HG03469 (cell line): ENCODE measurements around the gene LNX2.

Experiments used
- ATAC-seq: cut with Tn5 transposase; IDR thresholded peaks from one replicate; pipeline ENCODE4 v1.9.1; 2021; ENCODE audit warnings: mild to moderate bottlenecking, moderate library complexity, moderate number of reproducible peaks; ENCODE audit not compliant: unreplicated experiment

Gene LNX2

DNA sequence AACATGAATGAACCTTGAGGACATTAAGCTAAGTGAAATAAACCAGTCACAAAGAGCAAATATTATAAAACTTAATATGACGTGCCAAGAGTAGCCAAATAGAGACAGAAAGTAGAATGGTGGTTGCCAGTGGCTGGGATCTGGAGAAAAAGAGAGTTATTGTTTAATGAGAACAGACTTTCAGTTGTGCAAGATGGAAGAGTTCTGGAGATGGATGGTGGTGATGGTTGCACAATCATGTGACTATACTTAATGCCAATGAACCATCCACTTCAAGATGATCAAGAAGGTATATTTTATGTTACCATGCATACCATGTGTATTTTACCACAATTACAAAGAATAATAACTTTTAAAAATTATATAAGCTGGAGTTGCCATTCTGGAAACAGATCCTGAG lies 104.2 kb downstream of the LNX2 start:
- no peak for ATAC-seq

DNA sequence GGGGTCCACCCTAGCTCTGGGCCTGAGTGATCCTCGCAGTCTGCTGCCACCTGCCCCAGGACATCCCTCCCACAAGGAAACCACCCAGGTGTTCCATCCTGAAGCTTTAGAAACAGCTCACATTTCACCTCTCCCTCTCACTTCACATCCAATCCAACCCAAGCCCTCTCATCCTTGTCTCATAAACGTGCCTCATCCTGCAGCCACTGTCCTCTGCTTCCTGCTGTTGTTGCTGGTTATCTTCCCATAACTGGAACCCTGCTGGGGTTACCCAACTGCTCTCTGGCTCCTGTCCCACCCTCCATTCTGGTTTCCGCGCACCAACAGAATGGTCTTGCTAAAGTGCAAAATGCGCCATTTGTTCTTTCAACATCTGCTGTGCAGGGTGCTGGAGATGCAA lies 110.2 kb downstream of the LNX2 start:
- ATAC-seq: no peak

DNA sequence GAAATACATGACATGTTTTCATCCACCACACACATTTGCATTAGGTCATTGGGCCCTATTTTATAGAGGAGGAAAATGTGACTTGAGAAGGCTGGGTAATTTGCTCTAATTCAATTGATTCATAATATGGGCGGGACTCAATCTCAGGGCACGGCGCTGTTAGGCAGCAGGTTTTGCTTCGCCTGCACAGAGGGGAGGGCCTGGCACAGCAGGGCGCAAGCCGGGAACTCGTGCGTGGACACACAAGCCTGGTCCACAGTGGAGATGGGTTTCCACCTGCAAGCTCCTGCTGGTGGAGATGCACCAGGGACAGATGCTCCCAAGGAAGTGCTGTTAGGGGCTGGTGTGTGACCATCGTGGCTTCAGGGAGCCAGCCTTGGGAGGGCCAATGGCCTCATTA lies 111.5 kb downstream of the LNX2 start:
- no peak for ATAC-seq

DNA sequence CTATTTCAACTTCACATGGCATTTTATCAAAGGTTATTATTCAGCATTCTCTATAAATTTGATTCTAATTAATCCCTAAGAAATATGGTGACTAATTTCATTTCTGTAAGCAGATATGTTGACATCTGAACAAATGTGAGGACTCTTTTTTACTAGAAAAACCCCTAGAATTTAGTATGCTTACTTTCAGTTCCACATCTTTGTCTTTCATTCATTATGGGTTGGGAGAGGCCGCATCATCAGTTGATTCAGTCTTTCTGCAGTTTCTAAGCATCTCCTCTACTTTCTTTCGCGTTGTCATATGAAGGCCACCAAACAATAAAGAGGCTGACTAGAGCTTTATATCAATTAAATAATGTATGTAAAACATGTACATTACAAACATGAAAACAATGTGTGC lies 114.5 kb downstream of the LNX2 start:
- no peak for ATAC-seq

DNA sequence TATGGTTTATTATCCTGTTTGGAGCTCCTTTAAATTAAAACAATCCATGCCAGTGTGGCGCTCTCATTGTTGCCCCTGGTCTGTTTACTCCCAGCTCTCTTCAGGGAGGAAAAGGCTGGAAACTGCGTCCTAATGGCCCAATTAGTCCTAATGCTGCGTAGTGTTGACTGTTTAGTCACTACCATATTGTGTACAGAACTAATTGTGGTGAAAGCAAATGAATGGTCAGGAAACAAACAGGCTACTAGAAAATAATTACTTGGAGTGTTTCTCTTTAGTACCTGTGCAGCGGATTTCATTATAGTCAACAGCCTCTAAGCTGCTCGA lies 115.5 kb downstream of the LNX2 start:
- ATAC-seq: no peak

DNA sequence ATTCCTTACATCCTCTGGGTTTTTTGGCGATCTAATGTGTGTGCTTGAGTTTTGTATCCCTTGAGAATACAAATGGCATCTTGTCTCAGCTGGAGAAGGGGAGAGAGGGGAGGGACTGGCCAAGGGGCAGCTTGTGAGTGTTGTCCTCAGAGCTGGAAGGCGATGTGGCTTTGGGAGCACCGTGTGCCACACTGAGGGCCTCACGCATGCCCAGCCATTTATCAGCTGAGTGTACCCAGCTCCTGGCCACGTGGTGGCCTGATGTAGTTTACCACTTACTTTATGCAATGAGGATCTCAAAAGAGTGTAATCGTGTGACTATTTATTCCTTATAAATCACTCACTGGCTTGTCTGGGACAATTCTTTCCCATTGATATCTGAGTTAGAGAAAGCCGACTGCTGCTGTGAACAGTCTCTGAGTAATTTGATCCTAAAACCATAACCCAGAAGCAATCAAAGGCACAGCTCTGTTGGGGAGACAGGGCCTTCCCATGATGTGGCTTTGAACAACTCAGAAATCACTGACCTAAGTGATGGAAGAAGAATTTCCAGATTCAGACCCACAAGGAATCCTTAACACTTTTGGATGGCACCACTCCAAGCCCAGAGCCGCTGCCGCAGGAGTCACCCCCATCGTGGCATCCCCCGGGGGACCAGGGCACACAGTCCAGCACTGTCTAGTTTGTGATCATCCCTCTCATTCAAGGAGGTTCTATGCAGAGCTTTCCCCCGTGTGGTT lies 116.0 kb downstream of the LNX2 start:
- ATAC-seq: no peak

DNA sequence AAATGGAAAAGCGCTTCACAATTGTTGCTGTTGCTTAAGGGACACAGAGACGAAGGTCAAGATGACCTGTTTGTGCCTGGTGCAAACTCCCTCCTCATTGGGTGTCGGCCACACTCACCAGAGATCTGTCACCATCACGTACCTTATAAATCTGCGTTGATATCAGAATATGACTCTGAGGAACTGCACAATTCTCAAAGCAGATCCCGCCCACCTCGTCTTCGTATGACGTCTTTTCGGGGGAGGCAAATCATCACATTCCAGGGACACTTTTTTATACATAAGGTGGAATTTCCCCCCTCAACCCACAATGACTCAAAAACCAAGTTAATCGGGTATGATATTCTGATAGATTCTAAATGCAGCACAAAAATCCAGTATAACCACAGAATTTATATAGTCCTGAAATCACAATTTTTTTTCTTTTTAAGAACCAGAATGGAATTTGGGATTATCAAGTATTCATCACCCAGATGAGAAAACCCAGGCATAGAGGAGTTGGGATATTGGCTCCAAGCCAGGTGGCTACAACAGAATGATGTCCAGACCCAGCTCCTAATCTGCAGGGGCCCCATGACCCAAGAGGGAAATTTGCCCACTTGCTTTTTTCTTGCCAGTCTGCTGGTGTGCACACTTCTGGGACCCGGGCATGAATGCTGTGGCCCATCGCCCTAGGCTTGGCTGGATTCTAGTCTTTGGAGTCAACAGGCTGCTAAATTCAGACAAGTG lies 119.4 kb downstream of the LNX2 start:
- no peak for ATAC-seq

DNA sequence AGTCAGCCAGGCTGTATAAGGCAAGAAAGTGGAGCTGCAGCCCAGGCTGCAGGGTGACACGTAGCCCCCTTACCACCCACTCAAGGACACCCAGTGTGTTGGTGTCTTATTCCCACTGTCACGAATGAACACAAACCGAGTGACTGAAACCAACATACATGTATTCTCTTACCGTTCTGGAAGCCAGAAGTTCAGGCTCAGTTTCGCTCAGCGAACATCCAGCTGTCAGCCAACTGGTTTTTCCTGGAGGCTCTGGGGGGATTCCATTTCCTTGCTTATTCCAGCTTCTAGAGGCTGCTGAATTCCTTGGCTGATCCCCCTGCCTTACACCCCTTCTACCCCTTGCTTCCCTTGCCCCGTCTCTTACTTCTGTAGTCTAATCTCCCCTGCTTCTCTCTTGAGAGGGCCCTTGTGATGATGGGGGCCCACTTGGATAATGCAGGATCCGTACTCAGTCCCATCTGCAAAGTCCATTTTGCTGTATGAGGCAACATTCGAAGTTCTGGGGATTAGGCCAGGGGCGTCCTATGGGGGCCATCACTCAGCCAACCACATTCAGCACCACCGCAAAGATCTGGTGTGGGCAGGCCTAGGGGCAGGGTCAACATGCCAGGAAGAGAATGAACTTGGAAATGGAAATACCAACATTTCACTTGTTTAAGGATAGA lies 122.6 kb downstream of the LNX2 start:
- no peak for ATAC-seq

DNA sequence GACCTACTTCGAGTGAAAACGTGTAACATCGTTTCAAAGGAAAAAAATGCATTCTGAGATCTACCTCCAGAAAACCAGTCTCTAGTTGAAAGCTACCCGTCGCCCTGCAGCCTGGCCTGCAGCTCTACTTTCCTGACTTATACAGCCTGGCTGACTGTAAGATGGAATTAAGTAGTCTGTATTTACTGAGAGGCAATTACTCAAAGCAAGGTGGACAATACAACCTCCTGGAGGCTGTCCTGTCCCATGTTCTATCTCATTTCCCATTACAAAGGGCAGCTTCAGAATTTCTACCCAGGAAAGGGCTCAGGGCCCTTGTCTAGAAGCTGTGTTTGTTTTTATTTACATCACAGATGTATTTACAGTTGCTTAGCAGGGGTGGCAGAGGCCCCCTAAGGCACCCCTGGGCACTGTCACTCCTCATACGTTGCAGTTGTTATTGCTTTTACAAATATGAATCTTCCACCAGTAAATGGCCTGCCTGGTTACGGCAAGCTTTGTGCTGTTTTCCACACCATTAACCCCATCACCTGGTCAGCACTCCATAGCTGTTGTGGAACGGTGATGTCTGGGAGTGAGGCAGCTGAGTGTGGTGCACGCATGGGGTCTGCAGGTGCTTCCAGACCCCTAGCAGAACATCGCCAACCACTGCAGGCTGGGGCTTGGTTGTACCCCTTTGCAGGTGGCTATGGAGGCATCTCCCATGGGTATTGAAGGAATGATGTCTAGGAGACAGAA lies 123.6 kb downstream of the LNX2 start:
- no peak for ATAC-seq

DNA sequence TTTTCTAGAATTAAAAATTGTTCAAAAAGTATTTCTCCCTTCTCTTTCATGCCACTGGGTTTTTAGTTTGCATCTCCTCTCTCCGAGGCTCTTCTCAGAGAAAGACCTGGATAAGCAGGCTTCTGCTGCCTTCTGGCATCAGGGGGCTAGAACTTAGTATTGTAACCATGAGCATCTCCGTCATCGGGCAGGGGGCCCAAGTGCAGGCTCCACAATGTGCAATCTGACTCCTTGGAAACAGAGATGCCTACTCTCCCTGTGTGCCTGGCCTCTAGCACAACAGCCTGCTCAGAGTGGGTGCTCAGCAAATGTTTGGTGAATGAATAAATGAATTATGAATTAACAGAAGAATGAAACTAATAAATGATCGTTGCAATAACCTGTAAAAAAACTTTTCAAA lies 124.3 kb downstream of the LNX2 start:
- no peak for ATAC-seq
